ENCODE measurements around the gene DNM3.

The DNM3 gene

GRCh38 chr1:172443666-172444453 is 602.6 kb downstream of the DNM3 start, which contains the start of gene PIGC:
PIGC (minus strand) TSS chr1:172444069; CDS start chr1:172442622, 1,447 bp downstream.
- peak; percentile 64 for DNase-seq (ENCODE audit: extremely low read depth, low read depth)
- peak; percentile 95 for TF ChIP-seq CTCF (IDR thresholded peaks at IDR 0.05; ENCODE audit: low read depth, low read length)

GRCh38 chr1:172446547-172446946 is 605.2 kb downstream of the DNM3 start:
- no peak for TF ChIP-seq CTCF (IDR thresholded peaks at IDR 0.05; ENCODE audit: low read depth, low read length)
- no peak for DNase-seq (ENCODE audit: extremely low read depth, low read depth)

GRCh38 chr1:172447641-172448040 is 606.3 kb downstream of the DNM3 start:
- DNase-seq (ENCODE audit: extremely low read depth, low read depth), result no peak
- no peak for TF ChIP-seq CTCF (IDR thresholded peaks at IDR 0.05; ENCODE audit: low read depth, low read length)

- no peak for DNase-seq (ENCODE audit: extremely low read depth, low read depth)
- no peak for TF ChIP-seq CTCF (IDR thresholded peaks at IDR 0.05; ENCODE audit: low read depth, low read length)
Measured at GRCh38 chr1:172448995-172449584, 607.8 kb downstream of the DNM3 start.

GRCh38 chr1:172449585-172450523 is 608.6 kb downstream of the DNM3 start:
- no peak for DNase-seq (ENCODE audit: extremely low read depth, low read depth)
- TF ChIP-seq CTCF (IDR thresholded peaks at IDR 0.05; ENCODE audit: low read depth, low read length), result peak; percentile 84

- no peak for DNase-seq (ENCODE audit: extremely low read depth, low read depth)
- TF ChIP-seq CTCF (IDR thresholded peaks at IDR 0.05; ENCODE audit: low read depth, low read length), result no peak
Measured at GRCh38 chr1:172450524-172450885, 609.2 kb downstream of the DNM3 start.

Data from AG09319 (cell line).